HFFc6 (cell line): ENCODE data around the gene FN1. TPM values are rescaled to one million over a fixed set of nuclear protein-coding genes. Genes with fewer than 3 reads are reported as not detected.
"Not testable (repeated sequence)": the region's sequence is repeated elsewhere in the genome, so short reads cannot be mapped to it uniquely, and the experiment has no call there.

Experiments used
- DNase-seq: peaks from one replicate; pipeline ENCODE4 v3.0.0-alpha.2; 2018
- H3K27ac Mint-ChIP-seq: 2 replicates; pipeline ENCODE4 v1.8.0; 2020; ENCODE audit warnings: mild to moderate bottlenecking, mixed read lengths
- H3K27me3 Mint-ChIP-seq: 2 replicates; pipeline ENCODE4 v1.8.0; 2021; ENCODE audit warnings: mild to moderate bottlenecking, moderate library complexity, mixed read lengths; ENCODE audit not compliant: insufficient read depth
- H3K36me3 Mint-ChIP-seq: 2 replicates; pipeline ENCODE4 v1.8.0; 2021; ENCODE audit warnings: low read depth, mixed read lengths
- H3K4me1 Mint-ChIP-seq: 2 replicates; pipeline ENCODE4 v1.8.0; 2020; ENCODE audit warnings: low read depth, mixed read lengths
- H3K4me3 Mint-ChIP-seq: 2 replicates; pipeline ENCODE4 v1.8.0; 2020; ENCODE audit warnings: mild to moderate bottlenecking, moderate library complexity, mixed read lengths
- H3K9me3 Mint-ChIP-seq: 2 replicates; pipeline ENCODE4 v1.8.0; 2020; ENCODE audit warnings: mild to moderate bottlenecking, mixed read lengths
- CTCF ChIP-seq: fragments of 200-600 bp; sonication (generic); IDR thresholded peaks from 2 replicates; pipeline ENCODE4 v1.5.0; 2021; ENCODE audit warnings: antibody characterized with exemption, mild to moderate bottlenecking
- total RNA-seq, 6 experiments: library from RNA; stranded (reverse); fragmentation: NEBNext Ultra II Directional; extraction: Animal tissue kit (Norgen Biotek cat#: 25700); gene quantifications; 2 replicates in 1 of 6; 3 replicates in 5 of 6; pipeline ENCODE4 v1.2.3, GENCODE V29; 2021

FN1 gene
- total RNA-seq, 6 experiments from 2014 or later: 2,848 to 5,249 (median 2,869) TPM

DNA sequence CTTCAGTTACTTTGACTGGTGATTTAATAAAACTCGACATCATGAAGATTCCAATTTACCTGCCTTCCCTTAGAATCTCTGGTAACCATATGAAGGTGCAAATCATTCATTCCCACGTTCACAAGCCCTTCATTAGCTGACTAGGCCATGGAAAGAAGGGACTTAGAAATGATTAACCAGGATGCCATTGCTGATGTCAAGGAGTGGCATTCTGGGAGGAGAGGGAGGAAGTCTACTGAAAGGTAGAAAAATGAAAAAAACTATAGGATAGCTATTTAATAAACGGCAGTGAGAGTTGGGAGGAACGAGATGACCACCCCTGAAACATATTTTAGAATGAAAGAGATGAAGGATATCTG, 122.6 kb downstream of the FN1 start:
- H3K9me3 Mint-ChIP-seq: no peaks in the 10 kb centered on the region
- peaks cover 35% of the 10 kb centered on the region for H3K4me1 Mint-ChIP-seq
- H3K36me3 Mint-ChIP-seq: peaks cover 34% of the 10 kb centered on the region
- H3K4me3 Mint-ChIP-seq: peak overlapping the region; percentile 94
- peaks cover 3% of the 10 kb centered on the region for H3K27me3 Mint-ChIP-seq
- peak overlapping the region; percentile 88; the same call in 1 of the 2 replicates for H3K27ac Mint-ChIP-seq
- DNase-seq: no peak
- no peak for TF ChIP-seq CTCF

GRCh38 chr2:215311625-215312396, 124.1 kb downstream of the FN1 start, which contains the start of gene ATIC:
Gene ATIC, plus strand, starts transcription at chr2:215312059. Its CDS starts 84 bp downstream, at chr2:215312143.
- peaks cover 35% of the 10 kb centered on the region for H3K4me1 Mint-ChIP-seq
- H3K9me3 Mint-ChIP-seq: no peaks in the 10 kb centered on the region
- peak; percentile 89 for DNase-seq
- H3K36me3 Mint-ChIP-seq: peaks cover 34% of the 10 kb centered on the region
- H3K4me3 Mint-ChIP-seq: peak within 1 kb of the TSS; percentile 94
- H3K27me3 Mint-ChIP-seq: peaks cover 3% of the 10 kb centered on the region
- H3K27ac Mint-ChIP-seq: peak within 1 kb of the TSS; percentile 88
- TF ChIP-seq CTCF: peak; percentile 33

DNA sequence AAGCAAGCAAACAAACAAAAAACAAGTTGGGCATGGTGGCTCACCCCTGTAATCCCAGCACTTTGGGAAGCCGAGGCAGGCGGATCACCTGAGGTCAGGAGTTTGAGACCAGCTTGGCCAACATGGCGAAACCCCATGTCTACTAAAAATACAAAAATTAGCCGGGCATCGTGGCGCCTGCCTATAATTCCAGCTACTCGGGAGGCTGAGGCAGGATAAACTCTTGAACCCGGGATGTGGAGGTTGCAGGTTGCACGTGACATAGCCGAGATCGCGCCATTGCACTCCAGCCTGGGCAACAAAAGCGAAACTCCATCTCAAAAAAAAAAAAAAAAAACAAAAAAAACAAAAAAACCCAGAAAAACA, 124.6 kb downstream of the FN1 start:
- Mint-ChIP-seq H3K4me3 (peak overlapping the region; percentile 94), H3K36me3 (peaks cover 32% of the 10 kb centered on the region), H3K27ac (peak overlapping the region; percentile 83), H3K4me1 (peaks cover 33% of the 10 kb centered on the region)
- not testable (repeated sequence) for DNase-seq, H3K27me3 Mint-ChIP-seq, H3K9me3 Mint-ChIP-seq

Other genes with a start within 250 kb of the FN1 start
- gene ATIC, start 124.0 kb downstream of the FN1 start, total RNA-seq: 100 to 1,000 TPM; 137 to 156 (median 150) TPM